CD14-positive monocyte (primary cell): ENCODE data around the gene FAM181A. TPM values are rescaled to one million over a fixed set of nuclear protein-coding genes. Genes with fewer than 3 reads are reported as not detected.

Experiments
- DNase-seq, 3 donors: peaks; one replicate each; pipeline ENCODE4 v3.0.0-alpha.2; 2011 to 2022
- H2AFZ ChIP-seq: 2 replicates; pipeline ENCODE4 v1.6.0; 2012; ENCODE audit warnings: mild to moderate bottlenecking, low read depth, low read length, inconsistent platforms; ENCODE audit not compliant: insufficient read depth, poor library complexity, severe bottlenecking
- H3K27ac ChIP-seq, 2 donors: 1 replicate in 1 of 2; 2 replicates in 1 of 2; pipeline ENCODE4 v1.5.1; 2012 to 2013; ENCODE audit warnings: low read length in 2 of 2, control low read depth in 1 of 2, inconsistent platforms in 1 of 2, low read depth in 1 of 2, mild to moderate bottlenecking in 1 of 2
- H3K27me3 ChIP-seq, 2 donors: one replicate each; pipeline versions ENCODE4 v1.6.0 to v1.6.1; 2011 to 2013; ENCODE audit warnings: low read length in 2 of 2; ENCODE audit not compliant: control insufficient read depth in 2 of 2, insufficient read depth in 2 of 2
- H3K36me3 ChIP-seq, 2 donors: replicated peaks in 1 of 2; 1 replicate in 1 of 2; 2 replicates in 1 of 2; pipeline versions ENCODE4 v1.5.1 to v1.6.1; 2012 to 2013; ENCODE audit warnings: low read length in 2 of 2, control low read depth in 1 of 2, inconsistent platforms in 1 of 2, mild to moderate bottlenecking in 1 of 2; ENCODE audit not compliant: insufficient read depth in 2 of 2, control insufficient read depth in 1 of 2
- H3K4me1 ChIP-seq, 2 donors: 1 replicate in 1 of 2; 2 replicates in 1 of 2; pipeline versions ENCODE4 v1.5.1 to v1.6.1; 2012 to 2013; ENCODE audit warnings: low read length in 2 of 2, control low read depth in 1 of 2, inconsistent platforms in 1 of 2, mild to moderate bottlenecking in 1 of 2, moderate library complexity in 1 of 2; ENCODE audit not compliant: insufficient read depth in 2 of 2, control insufficient read depth in 1 of 2
- H3K4me2 ChIP-seq: replicated peaks from 2 replicates; pipeline ENCODE3; 2012; ENCODE audit warnings: low read length, moderate library complexity, mild to moderate bottlenecking; ENCODE audit not compliant: poor library complexity, severe bottlenecking; ENCODE audit errors: extremely low read depth
- H3K4me3 ChIP-seq, 3 experiments: fragments of 200-600 bp in 1 of 3; sonication (generic) in 1 of 3; replicated peaks in 1 of 3; 1 replicate in 2 of 3; 2 replicates in 1 of 3; pipeline ENCODE4 v1.5.1; 2011 to 2013; ENCODE audit warnings: low read length in 3 of 3, mild to moderate bottlenecking in 3 of 3, control low read depth in 2 of 3, low read depth in 2 of 3, inconsistent platforms in 1 of 3, moderate library complexity in 1 of 3
- H3K79me2 ChIP-seq: 2 replicates; pipeline ENCODE4 v1.6.0; 2012; ENCODE audit warnings: mild to moderate bottlenecking, control low read depth, inconsistent platforms, low read length, moderate library complexity; ENCODE audit not compliant: insufficient read depth
- H3K9ac ChIP-seq: 2 replicates; pipeline ENCODE4 v1.6.0; 2017; ENCODE audit warnings: low read length, mild to moderate bottlenecking; ENCODE audit not compliant: insufficient read depth, poor library complexity, severe bottlenecking
- H3K9me3 ChIP-seq, 2 donors: replicated peaks in 1 of 2; 1 replicate in 1 of 2; 2 replicates in 1 of 2; pipeline versions ENCODE4 v1.5.1 to v1.6.1; 2012 to 2013; ENCODE audit warnings: low read length in 2 of 2, control low read depth in 1 of 2; ENCODE audit not compliant: control insufficient read depth in 1 of 2, insufficient read depth in 1 of 2
- H4K20me1 ChIP-seq: 2 replicates; pipeline ENCODE4 v1.6.0; 2012; ENCODE audit warnings: mild to moderate bottlenecking, low read length, control low read depth, moderate library complexity; ENCODE audit not compliant: insufficient read depth
- H3K27ac Mint-ChIP-seq, 7 donors: one replicate each; pipeline ENCODE4 v1.8.0; 2020; ENCODE audit warnings: mild to moderate bottlenecking in 7 of 7, mixed read lengths in 7 of 7, moderate library complexity in 6 of 7, inconsistent platforms in 2 of 7
- H3K27me3 Mint-ChIP-seq, 3 donors: one replicate each; pipeline ENCODE4 v1.8.0; 2021 to 2022; ENCODE audit warnings: low read depth in 3 of 3, mild to moderate bottlenecking in 3 of 3, mixed read lengths in 3 of 3, moderate library complexity in 3 of 3, inconsistent platforms in 1 of 3
- H3K36me3 Mint-ChIP-seq, 2 donors: one replicate each; pipeline ENCODE4 v1.8.0; 2020; ENCODE audit warnings: mixed read lengths in 2 of 2, inconsistent platforms in 1 of 2, mild to moderate bottlenecking in 1 of 2
- H3K4me1 Mint-ChIP-seq: one replicate; pipeline ENCODE4 v1.8.0; 2020; ENCODE audit warnings: mild to moderate bottlenecking, mixed read lengths
- H3K4me3 Mint-ChIP-seq, 2 donors: one replicate each; pipeline ENCODE4 v1.8.0; 2020; ENCODE audit warnings: mild to moderate bottlenecking in 2 of 2, mixed read lengths in 2 of 2, moderate library complexity in 1 of 2
- H3K9me3 Mint-ChIP-seq, 7 donors: one replicate each; pipeline ENCODE4 v1.8.0; 2020 to 2022; ENCODE audit warnings: mixed read lengths in 7 of 7, mild to moderate bottlenecking in 6 of 7, moderate library complexity in 6 of 7, inconsistent platforms in 2 of 7
- CTCF ChIP-seq: fragments of 200-600 bp; IDR thresholded peaks from one replicate; pipeline ENCODE4 v1.8.0; 2022; ENCODE audit warnings: antibody characterized with exemption, mild to moderate bottlenecking
- WGBS: methylation state at CpG from one replicate; pipeline ENCODE4 v1.1.5; 2013; ENCODE audit warnings: missing lambda C conversion rate; ENCODE audit not compliant: insufficient coverage; 5-methylcytosine and 5-hydroxymethylcytosine counted together
- intact Hi-C, 2 donors: fragments of 100-400 bp; cut with micrococcal nuclease; formaldehyde crosslinking; loops; one replicate each; pipeline versions ENCODE4 v1.15.0 to v1.15.1; 2023
- polyA plus RNA-seq, 3 donors: library from polyadenylated mRNA; depleted of rRNA in 1 of 3; unstranded in 2 of 3; stranded (reverse) in 1 of 3; fragments of 300-500 nt in 2 of 3; fragments of >200 nt in 1 of 3; fragmentation: Illumina TruSeq in 2 of 3; gene quantifications; 1 replicate in 2 of 3; 2 replicates in 1 of 3; pipeline ENCODE4 v1.2.3, GENCODE V29; 2012 to 2021

Gene FAM181A
- polyA plus RNA-seq, 3 donors = not detected

DNA sequence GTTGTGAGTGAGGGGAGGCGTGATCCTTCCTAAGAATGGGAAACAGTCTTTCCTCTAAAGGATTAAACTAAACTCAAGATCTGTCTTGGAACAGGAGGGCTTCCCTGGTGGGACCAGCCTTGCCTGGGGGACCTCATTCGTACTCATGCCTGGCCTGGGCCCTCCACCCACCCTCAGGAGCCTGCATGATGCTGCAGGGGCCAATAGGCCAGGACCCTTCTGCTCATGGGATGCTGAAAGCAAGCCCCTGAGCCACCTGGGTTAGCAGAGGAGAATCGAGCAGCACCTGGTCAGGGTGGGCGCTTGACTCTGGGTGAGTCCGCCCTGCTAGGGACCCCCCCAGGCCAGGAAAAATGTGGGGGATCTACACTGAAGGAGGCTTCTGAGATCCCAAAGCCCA is 48.3 kb upstream of the FAM181A start:
- H3K9ac ChIP-seq = no peak overlapping the region
- no peaks in the 10 kb centered on the region for H3K36me3 ChIP-seq
- Mint-ChIP-seq H3K36me3 (no peaks in the 10 kb centered on the region), H3K4me1 (no peaks in the 10 kb centered on the region), H3K9me3 (peaks cover 0 to 20% (median 11%) of the 10 kb centered on the region in 7 donors), H3K27me3 (peaks cover 8 to 12% (median 11%) of the 10 kb centered on the region in 3 donors), H3K4me3 (no peak overlapping the region), H3K27ac (no peak overlapping the region)
- no peak overlapping the region for H3K4me2 ChIP-seq
- no peak for TF ChIP-seq CTCF
- H3K4me3 ChIP-seq = no peak overlapping the region
- no peak overlapping the region for H2AFZ ChIP-seq
- peaks cover 0 to 14% of the 10 kb centered on the region in 2 donors for H3K9me3 ChIP-seq
- H3K27ac ChIP-seq = no peak overlapping the region
- no peaks in the 10 kb centered on the region for H3K4me1 ChIP-seq
- H3K27me3 ChIP-seq = no peaks in the 10 kb centered on the region
- H3K79me2 ChIP-seq = no peaks in the 10 kb centered on the region
- intact Hi-C loops = no loop called here
- DNase-seq = no peak
- WGBS = 81% methylated on average over 3 of the region's 5 CpGs
- H4K20me1 ChIP-seq = no peaks in the 10 kb centered on the region

DNA sequence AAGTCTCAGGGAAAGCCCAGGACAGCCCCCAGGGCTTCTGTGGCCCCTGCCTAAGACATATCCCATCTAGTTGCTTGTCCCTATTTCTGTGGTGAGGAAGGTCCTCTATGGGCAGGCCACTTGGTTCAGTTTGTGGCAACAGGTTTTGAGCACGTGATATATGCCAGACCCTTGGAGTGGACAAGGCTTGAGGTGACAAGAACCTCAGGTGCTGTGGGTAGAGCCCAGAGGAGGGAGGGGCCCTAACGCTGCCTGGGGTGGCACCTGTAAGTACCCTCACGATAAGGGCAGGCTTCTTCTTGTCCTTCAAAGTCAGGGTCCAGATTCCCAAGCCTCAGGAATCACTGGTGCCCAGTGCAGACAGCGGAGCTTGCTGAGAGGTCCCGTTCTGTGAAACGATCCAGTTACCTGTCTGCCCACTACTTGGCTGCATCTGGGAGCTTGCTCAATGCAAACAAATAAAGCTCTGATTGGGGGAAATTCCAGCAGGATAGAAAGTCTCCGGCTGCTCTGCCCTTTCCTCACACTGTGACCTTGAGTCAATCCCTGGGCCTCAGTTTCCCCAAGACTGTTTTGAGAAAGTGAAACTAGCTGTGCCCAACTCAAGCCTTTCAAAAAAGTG is 47.7 kb upstream of the FAM181A start:
- no peak overlapping the region for H3K27ac Mint-ChIP-seq
- H3K27ac ChIP-seq = no peak overlapping the region

More for the DNA sequence above, 47.7 kb upstream of the FAM181A start:
- H4K20me1 ChIP-seq = no peaks in the 10 kb centered on the region
- 57% methylated on average over 7 of the region's 7 CpGs for WGBS
- no peaks in the 10 kb centered on the region for H3K4me1 Mint-ChIP-seq
- no peak overlapping the region for H3K4me3 ChIP-seq
- no peak for TF ChIP-seq CTCF
- H3K27me3 Mint-ChIP-seq = peaks cover 8 to 11% (median 11%) of the 10 kb centered on the region in 3 donors
- no peak overlapping the region for H3K4me3 Mint-ChIP-seq
- peaks cover 0 to 14% of the 10 kb centered on the region in 2 donors for H3K9me3 ChIP-seq
- no peaks in the 10 kb centered on the region for H3K79me2 ChIP-seq
- H3K9ac ChIP-seq = no peak overlapping the region
- intact Hi-C loops = no loop called here
- peaks cover 0 to 17% (median 9%) of the 10 kb centered on the region in 7 donors for H3K9me3 Mint-ChIP-seq
- H3K36me3 ChIP-seq = no peaks in the 10 kb centered on the region
- H3K4me2 ChIP-seq = no peak overlapping the region
- no peak for DNase-seq
- H3K36me3 Mint-ChIP-seq = no peaks in the 10 kb centered on the region
- no peaks in the 10 kb centered on the region for H3K27me3 ChIP-seq
- no peak overlapping the region for H2AFZ ChIP-seq
- H3K4me1 ChIP-seq = no peaks in the 10 kb centered on the region
